ENCODE data around the gene KRTAP5-9. TPM values are rescaled to one million over a fixed set of nuclear protein-coding genes. Genes with fewer than 3 reads are reported as not detected.
A peak's percentile ranks its signal among the peaks of the same experiment; 100 is the strongest.

KRTAP5-9 gene
- 1 to 10 TPM in 1 of 4 donors, not detected in 3; 1.9 TPM for total RNA-seq

- TF ChIP-seq POLR2A (IDR thresholded peaks at IDR 0.05) (no peak), CTCF (IDR thresholded peaks at IDR 0.05) (no peak)
- 72 to 81% methylated on average over 5 of the region's 5 CpGs for WGBS, 2 donors
- no peak within 1 kb of the TSS for H3K4me3 ChIP-seq (ENCODE audit: low read depth, poor library complexity, severe bottlenecking)
- no peak for DNase-seq (ENCODE audit: low spot score in 2 of 2)
- intact Hi-C loops (cut with DNase I; ENCODE audit: low total_unique reads): no loop called here
Observed at GRCh38 chr11:71548120-71548519, at the start of gene KRTAP5-9. TSS of gene KRTAP5-9 (plus strand) at chr11:71548420. CDS start at chr11:71548658, 238 bp downstream.

GRCh38 chr11:71499125-71499524, 49.1 kb upstream of the KRTAP5-9 start:
- peak in 1 of 2 donors; percentile 52 for DNase-seq (ENCODE audit: low spot score in 2 of 2)
- intact Hi-C loops (cut with DNase I; ENCODE audit: low total_unique reads): no loop called here

GRCh38 chr11:71499546-71499945, 48.7 kb upstream of the KRTAP5-9 start:
- intact Hi-C loops (cut with DNase I; ENCODE audit: low total_unique reads): no loop called here

More at GRCh38 chr11:71499125-71499524, 49.1 kb upstream of the KRTAP5-9 start:
- TF ChIP-seq POLR2A (IDR thresholded peaks at IDR 0.05) (no peak), CTCF (IDR thresholded peaks at IDR 0.05) (no peak)
- 83 to 86% methylated on average over 13 of the region's 13 CpGs for WGBS, 2 donors
- no peak overlapping the region for H3K4me3 ChIP-seq (ENCODE audit: low read depth, poor library complexity, severe bottlenecking)

GRCh38 chr11:71500601-71501021, 47.6 kb upstream of the KRTAP5-9 start:
- peak in 1 of 2 donors; percentile 69 for DNase-seq (ENCODE audit: low spot score in 2 of 2)
- no peak overlapping the region for H3K4me3 ChIP-seq (ENCODE audit: low read depth, poor library complexity, severe bottlenecking)
- TF ChIP-seq POLR2A (IDR thresholded peaks at IDR 0.05) (no peak), CTCF (IDR thresholded peaks at IDR 0.05) (no peak)
- WGBS, 2 donors: 48 to 67% methylated on average over 6 of the region's 6 CpGs
- intact Hi-C loops (cut with DNase I; ENCODE audit: low total_unique reads): no loop called here

More at GRCh38 chr11:71499546-71499945, 48.7 kb upstream of the KRTAP5-9 start:
- DNase-seq (ENCODE audit: low spot score in 2 of 2): peak in 1 of 2 donors; percentile 21
- H3K4me3 ChIP-seq (ENCODE audit: low read depth, poor library complexity, severe bottlenecking): no peak overlapping the region
- WGBS, 2 donors: 95 to 96% methylated on average over 6 of the region's 6 CpGs
- no peak for TF ChIP-seq POLR2A (IDR thresholded peaks at IDR 0.05)
- no peak for TF ChIP-seq CTCF (IDR thresholded peaks at IDR 0.05)

GRCh38 chr11:71501071-71501985, 46.9 kb upstream of the KRTAP5-9 start:
- TF ChIP-seq CTCF (IDR thresholded peaks at IDR 0.05) (no peak), POLR2A (IDR thresholded peaks at IDR 0.05) (no peak)

More at GRCh38 chr11:71501071-71501985, 46.9 kb upstream of the KRTAP5-9 start:
- 89 to 93% methylated on average over 30 of the region's 30 CpGs for WGBS, 2 donors
- intact Hi-C loops (cut with DNase I; ENCODE audit: low total_unique reads): no loop called here
- no peak overlapping the region for H3K4me3 ChIP-seq (ENCODE audit: low read depth, poor library complexity, severe bottlenecking)
- DNase-seq (ENCODE audit: low spot score in 2 of 2): peak in 1 of 2 donors; percentile 72

All from lower leg skin (tissue), 4 donors.